Raji (cell line): ENCODE data around the gene PI4KB.
A peak's percentile ranks its signal among the peaks of the same experiment; 100 is the strongest.

ENCODE experiments used
- POLR2A ChIP-seq: IDR thresholded peaks from 2 replicates; pipeline ENCODE4 v1.6.1; 2011; ENCODE audit warnings: low read depth, low read length, control low read depth; ENCODE audit not compliant: insufficient read depth

The PI4KB gene

DNA sequence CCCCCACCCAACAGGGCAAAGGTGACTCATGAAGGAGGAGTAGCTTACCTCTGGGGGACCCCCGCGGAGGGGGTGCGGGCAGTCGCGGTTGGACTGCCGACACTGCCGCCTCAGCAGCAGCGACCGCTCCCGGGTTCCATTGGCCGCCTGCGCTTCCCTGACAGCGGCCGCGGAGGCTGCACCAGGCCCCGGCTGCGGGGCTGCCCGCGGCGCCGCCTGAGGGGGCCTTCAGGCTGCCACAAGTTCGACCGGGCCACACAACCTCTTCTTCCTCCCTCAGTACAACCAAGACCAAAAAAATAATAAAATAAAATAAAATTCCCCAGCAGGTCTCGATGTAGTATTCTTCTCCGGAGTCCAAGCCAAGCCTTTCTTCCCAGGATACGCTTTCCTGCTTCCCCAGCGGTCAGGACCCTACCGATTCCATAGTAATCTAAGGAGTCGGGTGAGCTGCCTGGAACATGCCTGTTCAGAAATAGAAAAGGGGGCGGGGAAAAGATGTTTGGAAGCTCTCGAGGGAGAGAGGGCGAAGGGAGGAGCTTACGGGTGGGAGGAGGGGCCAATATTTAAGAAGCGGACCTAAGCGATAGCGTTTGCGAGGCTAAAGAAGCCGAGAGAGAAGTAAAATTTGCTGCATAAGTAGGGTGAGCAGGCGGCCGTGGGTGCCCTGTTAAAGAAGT is at the start of gene PI4KB:
Gene PI4KB (minus strand): TSS at position 194 of the 680 bp plus-strand sequence. CDS start 10,935 bp downstream, outside the sequence.
- peak; percentile 54 for TF ChIP-seq POLR2A

DNA sequence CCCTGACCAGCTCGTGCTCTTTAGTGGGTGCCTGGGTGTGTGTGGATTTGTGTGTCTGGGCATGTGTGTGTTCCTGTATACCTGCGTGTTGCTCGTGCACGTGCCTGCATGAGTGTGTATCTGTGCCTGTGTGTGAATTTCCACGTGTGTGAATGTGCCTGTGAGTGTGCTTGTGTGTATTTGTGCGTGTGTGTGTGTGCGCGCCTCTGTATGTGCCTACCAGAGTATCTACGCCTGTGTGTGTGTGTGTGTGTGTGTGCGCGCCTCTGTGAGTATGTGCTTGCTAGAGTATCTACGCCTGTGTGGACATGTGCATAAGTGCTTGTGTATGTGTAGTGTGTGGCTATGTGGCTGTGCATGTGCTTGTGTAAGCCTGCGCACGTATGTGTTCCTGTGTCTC is 46.0 kb upstream of the PI4KB start:
- TF ChIP-seq POLR2A = no peak

DNA sequence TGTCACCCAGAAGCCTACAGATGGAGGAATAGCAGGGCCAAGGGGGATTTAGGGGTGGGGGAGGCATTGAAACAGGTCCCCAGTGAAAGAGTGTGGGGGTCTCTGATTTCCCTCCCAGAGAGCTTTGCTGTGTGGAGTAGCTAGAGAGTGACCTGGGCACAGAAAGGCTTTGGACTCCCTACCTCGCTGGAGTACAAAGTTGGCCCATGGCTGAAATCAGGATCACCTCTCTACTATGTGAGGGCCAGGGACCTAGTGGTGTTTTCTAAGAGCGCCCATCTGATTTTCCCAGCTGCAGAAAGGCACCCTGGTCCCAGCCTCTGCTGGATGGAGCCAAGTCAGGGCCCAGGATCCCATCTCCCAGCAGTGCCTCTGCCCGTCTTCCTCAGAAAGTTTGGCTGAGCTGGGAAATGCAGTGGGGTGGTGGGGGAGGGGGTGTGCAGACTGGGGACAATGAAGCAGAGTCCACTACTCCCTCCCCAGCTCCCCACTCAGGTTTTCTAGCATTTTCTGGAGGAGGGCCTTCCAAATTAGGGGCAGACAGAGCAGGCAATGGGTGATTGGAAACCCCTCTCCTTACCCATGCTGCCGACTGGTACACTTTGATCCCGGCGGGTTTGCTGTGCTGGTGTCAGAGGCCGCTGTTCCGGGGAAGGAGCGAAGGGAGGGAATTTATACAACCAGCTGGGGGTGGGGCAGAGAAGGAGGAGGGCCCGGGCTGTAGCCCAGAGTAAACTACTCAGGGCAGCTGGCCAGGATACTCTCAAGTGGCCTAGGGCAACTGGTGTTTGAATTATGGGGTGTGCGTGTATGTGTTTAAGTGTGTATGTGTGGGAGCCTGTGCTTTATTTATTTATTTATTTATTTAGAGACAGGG is 45.1 kb upstream of the PI4KB start, which contains the start of gene SELENBP1:
Gene SELENBP1 (minus strand): TSS at position 648 of the 877 bp plus-strand sequence. CDS start 64 bp downstream, at position 584.
- no peak for TF ChIP-seq POLR2A

DNA sequence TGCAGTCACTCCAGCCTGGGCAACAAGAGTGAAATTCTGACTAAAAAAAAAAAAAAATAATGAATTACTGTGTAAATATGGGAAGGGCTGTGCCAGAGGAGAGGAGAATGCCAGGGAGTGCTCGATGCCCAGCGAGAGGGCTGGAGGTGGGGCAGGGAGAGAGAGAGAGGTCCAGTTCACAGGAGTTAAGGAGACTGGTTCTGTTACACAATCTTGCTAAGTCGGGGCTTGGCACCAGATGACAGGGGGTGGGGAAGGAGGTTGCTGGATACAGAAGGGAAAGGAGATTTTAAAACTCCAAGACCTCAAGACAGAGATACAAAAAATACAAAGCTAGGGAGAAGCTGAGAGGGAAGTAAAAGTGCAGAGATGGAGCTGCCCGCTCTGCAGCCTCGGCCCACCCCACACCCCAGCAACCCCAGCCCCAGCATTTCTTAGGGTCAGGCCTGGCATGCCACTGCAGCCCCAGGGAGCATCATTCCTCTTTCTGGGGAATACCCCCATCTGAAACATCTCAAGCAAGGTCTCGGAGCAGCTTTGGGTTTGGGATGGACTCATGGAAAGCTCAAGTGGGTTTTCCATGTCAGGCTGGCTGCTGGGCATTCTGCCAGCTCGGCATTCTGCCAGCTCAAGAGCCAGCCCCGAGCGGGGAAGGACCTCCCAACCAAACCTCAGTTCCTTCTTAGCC is 44.3 kb upstream of the PI4KB start:
- TF ChIP-seq POLR2A = no peak

DNA sequence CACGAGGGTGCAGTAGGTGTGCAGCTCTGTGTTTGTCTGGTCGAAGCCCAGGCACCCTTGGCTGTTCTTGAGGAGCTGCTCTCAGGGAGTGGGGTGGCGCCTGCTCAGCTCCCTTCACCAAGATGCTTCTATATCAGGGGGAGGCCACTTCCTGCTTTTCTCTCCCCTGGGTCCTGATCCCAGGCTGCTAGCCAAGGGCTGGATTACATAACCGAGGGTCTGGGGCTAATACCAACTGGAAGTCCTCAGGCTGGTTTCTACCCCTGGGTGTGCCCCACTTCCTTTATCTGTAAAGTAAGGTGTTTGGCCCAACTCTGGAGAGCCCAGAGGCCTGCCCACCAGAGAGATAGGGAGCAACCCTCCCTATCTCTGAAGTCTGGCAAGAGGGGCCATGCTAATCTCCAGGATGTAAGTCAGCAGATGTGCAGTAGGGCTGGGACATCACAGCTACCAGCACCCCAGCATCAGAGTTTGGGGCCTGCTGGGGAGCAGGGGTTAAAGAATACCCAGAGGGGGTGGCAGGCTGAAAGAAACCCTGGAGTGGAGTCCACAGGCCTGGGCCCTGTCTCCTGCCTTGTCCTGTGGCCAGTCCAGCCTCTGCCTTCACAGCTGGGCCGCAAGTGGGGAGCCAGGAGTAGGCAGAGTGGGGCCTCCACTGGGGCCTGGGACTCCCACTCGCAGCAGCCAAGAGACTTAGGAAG is 43.1 kb upstream of the PI4KB start:
- TF ChIP-seq POLR2A = no peak

DNA sequence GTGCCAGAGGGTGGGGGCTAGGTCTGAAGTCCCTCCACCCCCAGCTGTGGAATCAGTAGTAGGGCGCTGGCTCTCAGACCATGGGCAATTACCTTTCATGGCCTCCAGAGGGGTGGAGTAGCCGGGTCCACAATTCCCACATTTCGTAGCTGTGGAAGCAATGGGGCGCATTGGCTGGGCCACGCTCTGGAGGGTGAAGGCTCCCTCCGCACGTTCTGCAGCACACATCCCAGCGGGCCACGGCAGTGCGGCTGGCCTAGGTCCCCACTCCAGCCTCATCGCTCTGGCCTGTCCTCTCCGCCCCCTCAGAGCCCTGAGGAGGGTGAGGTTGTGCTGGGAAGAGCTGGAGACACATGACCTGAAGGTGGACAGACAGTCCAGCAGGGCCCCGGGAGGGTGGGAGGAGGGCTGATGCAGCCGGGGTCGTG is 42.4 kb upstream of the PI4KB start:
- TF ChIP-seq POLR2A = no peak

DNA sequence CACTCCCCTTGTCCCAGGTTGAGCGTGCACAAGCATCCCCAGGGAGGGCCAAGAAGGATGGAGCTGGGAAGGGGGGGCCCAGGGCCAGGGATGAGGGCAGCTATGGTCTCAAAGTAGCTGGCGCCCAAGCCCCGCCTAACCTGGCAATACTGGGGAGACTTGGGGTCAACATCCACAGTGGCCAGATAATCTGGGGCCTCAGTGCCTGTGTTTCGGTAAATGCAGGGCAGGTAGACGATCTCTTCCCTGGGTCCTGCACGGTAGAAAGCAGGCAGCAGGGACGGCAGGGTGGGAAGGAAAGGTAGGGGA is 42.0 kb upstream of the PI4KB start:
- TF ChIP-seq POLR2A = no peak

DNA sequence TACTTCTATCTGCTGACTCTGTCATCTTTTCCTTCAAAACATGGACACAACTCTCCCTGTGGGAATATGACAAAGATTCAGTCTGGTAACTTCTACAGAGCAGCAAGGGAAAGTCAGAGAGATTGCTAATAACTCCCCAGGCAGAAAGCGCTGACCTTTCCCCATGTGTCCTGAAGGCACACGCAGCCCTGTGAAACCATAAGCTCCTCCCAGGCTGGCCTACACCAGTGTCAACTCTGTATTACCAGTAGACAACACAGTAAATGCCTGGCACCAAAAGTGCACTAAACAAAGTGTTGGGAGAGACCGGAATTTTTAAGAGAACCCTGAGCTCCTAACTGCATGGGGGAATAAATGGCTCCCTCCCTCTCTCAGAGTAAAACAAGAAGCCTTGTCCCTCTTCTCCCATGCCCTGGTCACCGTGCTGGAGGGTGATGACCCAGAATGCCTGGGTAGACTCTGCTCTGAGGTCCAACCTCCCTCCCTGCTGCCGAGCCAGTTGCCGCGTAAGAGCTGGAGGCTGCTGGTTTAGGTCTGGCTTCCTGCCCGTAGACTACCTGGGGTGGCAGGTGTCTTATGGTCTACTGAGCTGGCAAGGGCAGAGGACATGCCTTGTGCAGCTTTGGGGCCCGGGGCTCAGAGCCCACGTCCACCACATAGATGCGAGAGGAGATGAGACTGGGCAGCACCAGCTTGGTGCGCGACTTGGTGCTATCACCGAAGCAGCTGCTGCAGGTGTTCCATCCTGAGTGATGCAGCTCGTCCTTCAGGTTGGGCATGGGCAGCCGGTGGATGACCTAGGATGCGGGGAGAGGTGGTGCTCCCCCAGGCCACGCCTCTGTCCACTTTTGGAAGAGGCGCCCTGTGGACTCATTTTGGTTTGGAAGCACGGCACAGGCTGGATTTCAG is 41.4 kb upstream of the PI4KB start:
- no peak for TF ChIP-seq POLR2A

DNA sequence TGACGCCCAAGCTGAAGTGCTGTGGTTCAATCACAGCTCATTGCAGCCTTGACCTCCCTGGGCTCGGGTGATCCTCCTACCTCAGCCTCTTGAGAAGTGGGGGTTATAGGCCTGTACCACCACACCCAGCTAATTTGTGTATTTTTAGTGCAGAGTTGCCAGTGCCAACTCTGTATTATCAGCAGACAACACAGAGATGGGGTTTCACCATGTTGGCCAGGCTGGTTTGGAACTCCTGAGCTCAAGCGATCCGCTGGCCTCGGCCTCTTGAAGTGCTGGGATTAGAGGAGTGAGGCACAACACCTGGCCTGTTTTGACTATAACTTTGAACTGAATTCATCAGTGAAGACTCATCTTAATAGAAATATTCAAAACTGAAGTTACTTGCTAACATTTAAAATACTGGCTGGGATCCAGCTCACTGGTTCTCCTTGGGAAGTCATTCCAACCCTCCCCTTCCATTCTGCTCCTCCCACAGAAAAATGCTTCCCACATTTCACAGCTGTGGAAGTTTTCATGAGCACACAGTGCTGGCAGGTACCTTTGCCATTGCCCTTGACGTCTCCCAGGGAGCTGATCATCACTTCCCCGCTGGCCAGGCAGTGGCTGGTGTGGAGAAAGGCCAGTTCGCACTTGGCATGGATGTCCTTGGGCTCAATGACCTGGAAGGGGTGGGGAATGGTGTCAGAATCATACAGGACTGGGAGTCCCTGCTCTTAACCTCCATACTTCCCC is 40.6 kb upstream of the PI4KB start:
- no peak for TF ChIP-seq POLR2A

DNA sequence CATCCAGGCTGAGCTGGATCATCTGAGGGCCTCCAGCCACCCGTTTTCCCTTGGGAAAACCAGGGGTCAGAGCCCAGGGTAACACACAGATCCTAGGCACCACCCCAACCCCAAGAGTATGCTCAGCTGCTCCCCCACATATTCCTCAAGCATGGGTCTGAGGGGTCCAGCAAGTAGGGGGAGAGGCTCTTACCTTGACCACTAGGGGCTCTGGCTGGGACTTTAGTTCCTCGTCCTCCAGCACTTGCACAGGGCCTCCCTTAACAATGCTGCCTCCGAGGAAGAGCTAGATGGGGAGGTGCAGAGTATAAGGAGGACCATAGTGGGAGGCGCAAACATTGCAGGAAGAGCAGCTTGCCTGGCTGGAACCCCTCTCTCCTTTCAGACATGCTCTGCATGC is 37.8 kb upstream of the PI4KB start:
- TF ChIP-seq POLR2A = no peak

DNA sequence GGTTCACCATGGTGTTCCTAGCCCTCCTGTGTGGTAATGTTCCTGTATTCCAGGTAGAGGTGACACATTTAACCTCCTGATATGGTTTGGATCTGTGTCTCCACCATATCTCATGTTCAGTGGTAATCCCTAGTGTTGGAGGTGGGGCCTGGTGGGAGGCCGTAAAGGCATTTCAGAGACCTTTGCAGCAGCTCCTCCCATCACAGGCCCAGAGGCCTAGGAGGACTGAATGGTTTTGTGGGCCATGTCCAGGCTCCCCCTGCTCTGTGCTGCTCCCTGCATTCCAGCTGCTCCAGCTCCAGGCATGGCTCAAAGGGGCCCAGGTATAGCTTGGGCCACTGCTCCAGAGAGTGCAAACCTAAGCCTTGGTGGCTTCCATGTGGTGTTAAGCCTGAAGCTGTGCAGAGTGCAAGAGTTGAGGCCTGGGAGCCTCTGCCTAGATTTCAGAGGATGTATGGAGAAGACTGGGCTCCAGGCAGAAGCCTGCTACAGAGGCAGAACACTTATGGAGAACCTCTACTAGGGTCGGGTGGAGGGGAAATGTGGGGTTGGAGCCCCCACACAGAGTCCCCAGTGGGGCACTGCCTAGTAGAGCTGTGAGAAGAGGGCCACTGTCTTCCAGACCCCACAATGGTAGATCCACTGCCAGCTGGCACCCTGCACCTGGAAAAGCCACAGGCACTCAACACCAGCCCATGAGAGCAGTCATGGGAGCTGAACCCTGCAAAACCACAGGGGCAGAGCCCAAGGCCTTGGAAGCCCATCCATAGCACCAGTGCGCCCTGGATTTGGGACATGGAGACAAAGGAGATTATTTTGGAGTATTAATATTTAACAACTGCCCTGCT is 35.3 kb upstream of the PI4KB start:
- no peak for TF ChIP-seq POLR2A

DNA sequence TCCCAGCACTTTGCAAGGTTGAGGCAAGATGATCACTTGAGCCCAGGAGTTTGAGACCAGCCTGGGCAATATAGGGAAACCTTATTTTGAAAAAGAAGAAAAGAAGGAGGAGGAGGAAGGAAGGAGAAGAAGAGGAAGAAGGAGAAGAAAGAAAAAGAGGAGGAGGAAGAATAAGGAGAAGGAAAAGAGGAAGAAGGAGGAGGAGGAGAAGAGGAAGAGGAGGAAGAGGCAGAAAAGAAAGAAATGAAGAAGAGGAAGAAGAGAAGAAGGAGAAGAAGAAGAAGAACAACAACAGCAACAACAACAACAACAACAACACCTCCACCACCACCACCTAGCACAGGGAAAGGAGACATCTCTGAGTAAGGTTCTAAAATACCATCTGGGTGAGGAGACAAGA is 34.7 kb upstream of the PI4KB start:
- TF ChIP-seq POLR2A = no peak

DNA sequence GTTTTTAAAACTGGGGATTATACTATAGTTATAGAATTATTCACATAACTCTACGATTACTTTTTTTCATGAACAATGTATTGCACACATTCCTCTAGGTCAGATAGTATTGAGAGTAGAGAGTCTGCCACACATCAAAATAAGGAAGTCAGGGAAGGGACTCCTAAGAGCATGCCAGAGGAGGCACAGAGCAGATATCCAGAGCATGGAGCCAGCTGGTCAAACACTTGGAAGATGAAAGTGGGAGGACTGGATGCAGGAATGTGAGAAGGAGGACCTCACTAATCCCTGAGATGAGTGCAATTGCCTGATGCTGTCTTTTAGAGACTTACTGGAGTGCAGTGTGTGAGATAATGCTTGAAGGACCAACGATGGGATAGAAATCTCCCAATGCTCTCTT is 29.5 kb upstream of the PI4KB start:
- no peak for TF ChIP-seq POLR2A
